A549 (cell line): ENCODE results near the gene PTPRN2.

ENCODE experiments used
- CHD2 ChIP-seq: fragments of 150-350 bp; IDR thresholded peaks from 2 replicates; pipeline ENCODE4 v1.6.1; 2014; ENCODE audit warnings: low read length; ENCODE audit not compliant: partially characterized antibody
- CTCF ChIP-seq: fragments of >200 bp; sonication (Bioruptor Twin); formaldehyde crosslinking; IDR thresholded peaks from 3 replicates; pipeline ENCODE4 v1.5.1; 2016
- JUN ChIP-seq, 2 experiments: fragments of >200 bp; sonication (Bioruptor Twin); formaldehyde crosslinking; IDR thresholded peaks; 2 replicates in 1 of 2; 3 replicates in 1 of 2; pipeline ENCODE4 v1.6.1; 2016 to 2017
- PHF8 ChIP-seq: fragments of 200-600 bp; sonication (generic); IDR thresholded peaks from 2 replicates; pipeline ENCODE4 v1.6.1; 2016; ENCODE audit warnings: low read depth, mild to moderate bottlenecking, antibody characterized with exemption, moderate library complexity, borderline replicate concordance
- POLR2A ChIP-seq: IDR thresholded peaks from 2 replicates; pipeline ENCODE4 v1.6.1; 2012; ENCODE audit warnings: mild to moderate bottlenecking, low read length
- RCOR1 ChIP-seq: fragments of 150-350 bp; IDR thresholded peaks from 2 replicates; pipeline ENCODE4 v1.6.1; 2014; ENCODE audit warnings: antibody characterized with exemption, low read length, low read depth
- REST ChIP-seq: fragments of 200-600 bp; sonication (generic); IDR thresholded peaks from 2 replicates; pipeline ENCODE4 v1.6.1; 2016; ENCODE audit warnings: antibody characterized with exemption, mild to moderate bottlenecking, moderate library complexity
- RFX5 ChIP-seq: fragments of 450-650 bp; IDR thresholded peaks from 2 replicates; pipeline ENCODE4 v1.7.1; 2014; ENCODE audit warnings: antibody characterized with exemption, mild to moderate bottlenecking, moderate library complexity
- SMC3 ChIP-seq: fragments of >200 bp; sonication (Bioruptor Twin); formaldehyde crosslinking; IDR thresholded peaks from 3 replicates; pipeline ENCODE4 v1.6.1; 2018; ENCODE audit warnings: inconsistent platforms
- TP53 ChIP-seq: fragments of 250-450 bp; sonication (Bioruptor Pico); IDR thresholded peaks from 2 replicates; pipeline ENCODE4 v1.5.0; 2021; ENCODE audit warnings: mild to moderate bottlenecking, moderate library complexity
- ZC3H11A ChIP-seq: fragments of 450-650 bp; IDR thresholded peaks from 2 replicates; pipeline ENCODE4 v1.6.1; 2014; ENCODE audit warnings: antibody characterized with exemption, mild to moderate bottlenecking

- TF ChIP-seq CTCF = no peak
- TF ChIP-seq POLR2A = no peak
- TF ChIP-seq TP53 (CRISPR knock-in tag) = no peak
- no peak for TF ChIP-seq CHD2
- no peak for TF ChIP-seq JUN (IDR thresholded peaks at IDR 0.05)
- no peak for TF ChIP-seq SMC3
- TF ChIP-seq ZC3H11A = no peak
- TF ChIP-seq REST = no peak
- no peak for TF ChIP-seq RFX5
- TF ChIP-seq RCOR1 = no peak
- TF ChIP-seq PHF8 = no peak
Measured at GRCh38 chr7:157516311-157516710, 1071.3 kb downstream of the PTPRN2 start.
